Measurements from ENCODE around the gene SMARCA2.

Gene SMARCA2

DNA sequence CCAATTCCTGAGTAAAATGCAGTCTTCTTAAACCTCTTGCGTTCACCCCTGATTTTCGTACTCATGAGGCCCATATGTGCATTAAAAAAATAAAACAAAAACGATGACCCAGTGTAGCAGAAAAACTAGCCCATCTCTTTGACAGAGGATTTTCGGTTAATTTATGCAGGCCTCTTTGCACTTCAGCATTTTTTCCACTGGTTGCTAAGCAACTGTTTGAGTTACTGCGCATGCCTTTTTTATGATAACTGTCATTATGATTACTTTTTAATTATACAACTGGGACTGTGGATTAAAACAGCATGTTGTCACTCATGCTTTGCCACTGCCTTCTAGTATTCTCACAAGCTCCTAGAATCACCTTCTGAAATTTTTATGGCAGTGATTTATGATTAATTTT lies 165.0 kb downstream of the SMARCA2 start:
- TF ChIP-seq, protein P1, sequence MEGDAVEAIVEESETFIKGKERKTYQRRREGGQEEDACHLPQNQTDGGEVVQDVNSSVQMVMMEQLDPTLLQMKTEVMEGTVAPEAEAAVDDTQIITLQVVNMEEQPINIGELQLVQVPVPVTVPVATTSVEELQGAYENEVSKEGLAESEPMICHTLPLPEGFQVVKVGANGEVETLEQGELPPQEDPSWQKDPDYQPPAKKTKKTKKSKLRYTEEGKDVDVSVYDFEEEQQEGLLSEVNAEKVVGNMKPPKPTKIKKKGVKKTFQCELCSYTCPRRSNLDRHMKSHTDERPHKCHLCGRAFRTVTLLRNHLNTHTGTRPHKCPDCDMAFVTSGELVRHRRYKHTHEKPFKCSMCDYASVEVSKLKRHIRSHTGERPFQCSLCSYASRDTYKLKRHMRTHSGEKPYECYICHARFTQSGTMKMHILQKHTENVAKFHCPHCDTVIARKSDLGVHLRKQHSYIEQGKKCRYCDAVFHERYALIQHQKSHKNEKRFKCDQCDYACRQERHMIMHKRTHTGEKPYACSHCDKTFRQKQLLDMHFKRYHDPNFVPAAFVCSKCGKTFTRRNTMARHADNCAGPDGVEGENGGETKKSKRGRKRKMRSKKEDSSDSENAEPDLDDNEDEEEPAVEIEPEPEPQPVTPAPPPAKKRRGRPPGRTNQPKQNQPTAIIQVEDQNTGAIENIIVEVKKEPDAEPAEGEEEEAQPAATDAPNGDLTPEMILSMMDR (conservative IDR thresholded peaks at IDR 0.05; ENCODE audit: low read depth), result no peak
- no peak for DNase-seq (ENCODE audit: low spot score)
- H3K27ac ChIP-seq, result no peak overlapping the region
- POLR2A ChIA-PET (ENCODE audit: low non-redundant PET), result no interaction called here
- CTCF ChIA-PET, result interaction anchor here (0.5 to 0.6 kb wide), 2 partner anchors 295 to 319 kb away, joined by 3 read pairs; no protein-coding TSS in a partner anchor

DNA sequence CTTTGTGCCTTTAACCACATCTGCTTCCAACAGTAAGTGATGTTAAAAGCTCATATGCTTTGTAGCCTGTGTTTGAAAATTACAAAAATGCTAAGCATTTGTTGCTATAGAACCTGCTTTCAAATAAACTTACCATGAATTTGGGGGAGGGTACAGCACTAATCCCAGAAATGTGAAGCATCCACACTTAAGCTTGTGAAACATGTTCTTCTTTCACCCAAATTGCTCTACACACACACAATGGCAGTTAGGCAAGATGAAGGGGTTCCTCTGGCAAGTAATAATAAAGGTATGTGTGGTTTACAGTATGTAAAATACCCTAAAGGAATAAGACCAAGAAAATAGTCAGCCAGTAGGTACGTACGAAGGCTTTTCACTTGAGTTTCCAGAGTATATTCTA lies 165.6 kb downstream of the SMARCA2 start:
- POLR2A ChIA-PET (ENCODE audit: low non-redundant PET), result no interaction called here
- no peak for DNase-seq (ENCODE audit: low spot score)

DNA sequence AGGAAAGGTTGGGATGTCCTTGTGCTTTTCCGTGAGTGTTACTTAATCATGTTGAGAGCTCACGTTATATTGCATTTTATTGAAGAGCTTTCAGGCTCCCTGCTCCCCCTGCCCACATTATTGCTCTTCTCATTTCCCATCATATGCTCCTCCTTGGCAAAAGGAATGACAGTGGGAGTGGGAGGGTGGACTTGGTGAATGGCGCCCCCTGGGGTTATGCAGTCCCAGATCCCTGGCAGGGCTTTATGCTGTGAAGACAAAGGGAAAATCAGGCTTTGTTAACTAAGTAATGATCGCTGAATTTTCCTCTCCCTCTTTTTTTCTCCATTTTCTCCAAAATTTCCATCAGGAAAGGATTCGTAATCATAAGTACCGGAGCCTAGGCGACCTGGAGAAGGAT lies 166.6 kb downstream of the SMARCA2 start:
- CTCF ChIA-PET, result interaction anchor here (1.3 kb wide), 1 partner anchor 22 kb away, joined by 3 read pairs; no protein-coding TSS in a partner anchor
- TF ChIP-seq, protein P1 (conservative IDR thresholded peaks at IDR 0.05; ENCODE audit: low read depth), result peak; percentile 28
- peak; percentile 0 for DNase-seq (ENCODE audit: low spot score)
- POLR2A ChIA-PET (ENCODE audit: low non-redundant PET), result no interaction called here
- H3K27ac ChIP-seq, result no peak overlapping the region

More for the DNA sequence above, 165.6 kb downstream of the SMARCA2 start:
- no peak overlapping the region for H3K27ac ChIP-seq
- CTCF ChIA-PET, result interaction anchor here (0.5 kb wide), 1 partner anchor 318 kb away, joined by 3 read pairs; no protein-coding TSS in a partner anchor
- TF ChIP-seq, protein P1 (conservative IDR thresholded peaks at IDR 0.05; ENCODE audit: low read depth), result no peak

DNA sequence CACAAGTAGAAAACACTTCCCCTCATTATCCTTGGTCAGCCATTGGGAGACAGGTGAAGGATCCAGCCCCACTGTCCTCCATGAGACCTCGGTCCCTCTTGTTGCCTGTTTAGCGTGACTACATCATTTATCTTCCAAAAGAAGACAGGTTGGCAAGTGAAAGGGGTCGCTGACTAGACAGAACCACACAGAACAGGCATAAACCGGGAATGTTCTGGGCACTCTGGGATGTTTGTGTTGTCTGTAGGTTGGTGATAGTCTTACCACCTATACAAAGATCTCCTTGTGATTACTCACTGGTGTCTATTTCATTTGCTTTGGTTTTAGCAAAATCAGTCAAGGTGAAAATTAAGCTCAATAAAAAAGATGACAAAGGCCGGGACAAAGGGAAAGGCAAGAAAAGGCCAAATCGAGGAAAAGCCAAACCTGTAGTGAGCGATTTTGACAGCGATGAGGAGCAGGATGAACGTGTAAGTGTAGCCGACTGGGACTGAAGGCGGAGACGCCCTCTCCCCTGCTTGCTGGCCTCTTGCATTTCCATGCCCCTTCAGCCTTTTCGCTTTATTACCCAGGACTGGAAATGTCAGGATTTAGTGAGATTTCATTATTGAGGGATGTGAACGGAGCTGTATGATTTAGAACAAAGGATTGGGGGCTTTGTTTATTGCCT lies 175.9 kb downstream of the SMARCA2 start:
- POLR2A ChIA-PET (ENCODE audit: low non-redundant PET), result no interaction called here
- TF ChIP-seq, protein P1 (conservative IDR thresholded peaks at IDR 0.05; ENCODE audit: low read depth), result no peak
- DNase-seq (ENCODE audit: low spot score), result no peak
- CTCF ChIA-PET, result no interaction called here
- H3K27ac ChIP-seq, result no peak overlapping the region

DNA sequence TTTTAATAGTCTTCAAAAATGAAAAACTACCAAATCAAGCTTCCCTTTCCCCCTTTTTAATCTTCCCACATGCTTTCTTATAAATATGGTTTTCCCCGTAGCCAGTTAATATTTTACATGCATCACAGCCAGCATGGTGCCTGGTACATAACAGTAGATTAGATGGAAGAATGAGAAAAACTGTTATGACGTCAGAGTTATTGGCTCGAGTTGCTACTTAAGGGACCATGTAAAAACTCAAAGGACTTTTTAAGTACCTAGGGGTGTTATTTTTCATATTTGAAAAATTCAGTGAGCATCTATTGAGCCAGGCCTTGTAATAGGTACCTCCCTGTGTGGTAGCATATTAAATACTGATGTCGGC lies 176.4 kb downstream of the SMARCA2 start:
- TF ChIP-seq, protein P1 (conservative IDR thresholded peaks at IDR 0.05; ENCODE audit: low read depth), result no peak
- H3K27ac ChIP-seq, result no peak overlapping the region
- POLR2A ChIA-PET (ENCODE audit: low non-redundant PET), result no interaction called here
- DNase-seq (ENCODE audit: low spot score), result no peak
- CTCF ChIA-PET, result no interaction called here

DNA sequence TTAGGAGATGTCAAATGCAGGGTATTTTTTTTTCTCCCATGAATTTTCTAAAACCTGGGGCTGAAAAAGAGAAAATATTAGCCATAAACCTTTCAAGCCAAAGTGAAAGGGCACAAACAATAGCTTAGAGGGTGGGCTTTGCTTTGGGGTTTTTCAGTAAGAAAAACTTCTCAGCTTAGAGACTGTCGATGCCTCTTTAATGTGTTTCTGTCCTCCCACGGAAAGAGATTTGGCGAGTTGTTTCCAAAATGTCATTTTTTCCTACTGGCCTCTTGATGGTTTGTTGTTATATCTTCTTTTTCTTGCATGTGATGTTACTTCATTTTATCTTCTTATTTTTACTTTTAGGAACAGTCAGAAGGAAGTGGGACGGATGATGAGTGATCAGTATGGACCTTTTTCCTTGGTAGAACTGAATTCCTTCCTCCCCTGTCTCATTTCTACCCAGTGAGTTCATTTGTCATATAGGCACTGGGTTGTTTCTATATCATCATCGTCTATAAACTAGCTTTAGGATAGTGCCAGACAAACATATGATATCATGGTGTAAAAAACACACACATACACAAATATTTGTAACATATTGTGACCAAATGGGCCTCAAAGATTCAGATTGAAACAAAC lies 177.3 kb downstream of the SMARCA2 start:
- CTCF ChIA-PET, result no interaction called here
- POLR2A ChIA-PET (ENCODE audit: low non-redundant PET), result no interaction called here

More for the DNA sequence above, 177.3 kb downstream of the SMARCA2 start:
- no peak for DNase-seq (ENCODE audit: low spot score)
- TF ChIP-seq, protein P1 (conservative IDR thresholded peaks at IDR 0.05; ENCODE audit: low read depth), result no peak
- no peak overlapping the region for H3K27ac ChIP-seq
